Measurements from ENCODE around the gene SMO. TPM values are rescaled to one million over a fixed set of nuclear protein-coding genes. Genes with fewer than 3 reads are reported as not detected.

The SMO gene
- total and polyA plus RNA-seq, 9 of the 15 experiments (the other 6 are each of a cell fraction or from before 2014, with no cell fraction given): 0.05 to 0.13 (median 0.10) TPM; not detected in 5

GRCh38 chr7:129150199-129150996 lies 38.0 kb upstream of the SMO start (continued):
- TF ChIP-seq REST (IDR thresholded peaks at IDR 0.05; ENCODE audit: borderline replicate concordance) (no peak), REST (CRISPR knock-in tag; IDR thresholded peaks at IDR 0.05; ENCODE audit: low read depth) (no peak), ZNF354B (CRISPR knock-in tag; IDR thresholded peaks at IDR 0.05) (no peak), SIX5 (IDR thresholded peaks at IDR 0.05; ENCODE audit: borderline replicate concordance in 1 of 2, insufficient read depth in 1 of 2, low read depth in 1 of 2, low read length in 2 of 2) (no peak), ZNF592 (IDR thresholded peaks at IDR 0.05) (no peak), SNIP1 (IDR thresholded peaks at IDR 0.05; ENCODE audit: low read depth) (no peak), ATF1 (CRISPR knock-in tag; IDR thresholded peaks at IDR 0.05) (no peak), ATF1 (tag; IDR thresholded peaks at IDR 0.05) (no peak), SMAD1 (IDR thresholded peaks at IDR 0.05; ENCODE audit: low read depth, low read length, partially characterized antibody) (peak; percentile 67)

All from K562 (cell line).